ENCODE data around the gene MAEA. TPM values are rescaled to one million over a fixed set of nuclear protein-coding genes. Genes with fewer than 3 reads are reported as not detected.

The MAEA gene
- total RNA-seq, 1 donor from 2014 or later: 81.3 TPM

GRCh38 chr4:1375761-1376322 is 86.2 kb downstream of the MAEA start:
- Mint-ChIP-seq H3K4me1 (ENCODE audit: low read depth) (peaks cover 2% of the 10 kb centered on the region), H3K9me3 (ENCODE audit: low read depth) (peaks cover 6% of the 10 kb centered on the region), H3K27ac (no peak overlapping the region), H3K36me3 (ENCODE audit: insufficient read depth) (peaks cover 25% of the 10 kb centered on the region), H3K27me3 (no peaks in the 10 kb centered on the region), H3K4me3 (ENCODE audit: low read depth) (no peak overlapping the region)
- DNase-seq (ENCODE audit: low spot score, unreplicated experiment): no peak
- no peak for TF ChIP-seq CTCF (IDR thresholded peaks at IDR 0.05; ENCODE audit: unreplicated experiment)

GRCh38 chr4:1376391-1376840 is 86.7 kb downstream of the MAEA start:
- H3K4me3 Mint-ChIP-seq (ENCODE audit: low read depth): no peak overlapping the region
- no peaks in the 10 kb centered on the region for H3K4me1 Mint-ChIP-seq (ENCODE audit: low read depth)
- no peak for DNase-seq (ENCODE audit: low spot score, unreplicated experiment)

GRCh38 chr4:1376841-1377605 is 87.3 kb downstream of the MAEA start:
- no peak for DNase-seq (ENCODE audit: low spot score, unreplicated experiment)
- no peaks in the 10 kb centered on the region for H3K4me1 Mint-ChIP-seq (ENCODE audit: low read depth)

More at GRCh38 chr4:1376391-1376840, 86.7 kb downstream of the MAEA start:
- TF ChIP-seq CTCF (IDR thresholded peaks at IDR 0.05; ENCODE audit: unreplicated experiment): no peak
- Mint-ChIP-seq H3K36me3 (ENCODE audit: insufficient read depth) (peaks cover 23% of the 10 kb centered on the region), H3K27me3 (no peaks in the 10 kb centered on the region), H3K9me3 (ENCODE audit: low read depth) (peaks cover 6% of the 10 kb centered on the region), H3K27ac (no peak overlapping the region)

GRCh38 chr4:1377606-1378261 is 88.0 kb downstream of the MAEA start:
- no peak for DNase-seq (ENCODE audit: low spot score, unreplicated experiment)
- Mint-ChIP-seq H3K36me3 (ENCODE audit: insufficient read depth) (peaks cover 12% of the 10 kb centered on the region), H3K9me3 (ENCODE audit: low read depth) (no peaks in the 10 kb centered on the region)

More at GRCh38 chr4:1376841-1377605, 87.3 kb downstream of the MAEA start:
- no peak overlapping the region for H3K4me3 Mint-ChIP-seq (ENCODE audit: low read depth)
- H3K27ac Mint-ChIP-seq: no peak overlapping the region
- H3K9me3 Mint-ChIP-seq (ENCODE audit: low read depth): peaks cover 4% of the 10 kb centered on the region
- H3K27me3 Mint-ChIP-seq: no peaks in the 10 kb centered on the region
- TF ChIP-seq CTCF (IDR thresholded peaks at IDR 0.05; ENCODE audit: unreplicated experiment): peak; percentile 16
- H3K36me3 Mint-ChIP-seq (ENCODE audit: insufficient read depth): peaks cover 17% of the 10 kb centered on the region

More at GRCh38 chr4:1377606-1378261, 88.0 kb downstream of the MAEA start:
- TF ChIP-seq CTCF (IDR thresholded peaks at IDR 0.05; ENCODE audit: unreplicated experiment): no peak
- Mint-ChIP-seq H3K27me3 (no peaks in the 10 kb centered on the region), H3K4me3 (ENCODE audit: low read depth) (no peak overlapping the region), H3K27ac (no peak overlapping the region), H3K4me1 (ENCODE audit: low read depth) (peaks cover 1% of the 10 kb centered on the region)
